K562 (cell line): ENCODE measurements around the gene ARSD. TPM values are rescaled to one million over a fixed set of nuclear protein-coding genes. Genes with fewer than 3 reads are reported as not detected.

ENCODE experiments used
- ATF6 ChIP-seq: sonication (generic); formaldehyde crosslinking; IDR thresholded peaks from 2 replicates; pipeline ENCODE4 v1.4.0; 2020; ENCODE audit warnings: mild to moderate bottlenecking, missing genetic modification reagents
- CREB1 ChIP-seq, 2 experiments: sonication (generic) in 1 of 2; formaldehyde crosslinking in 1 of 2; IDR thresholded peaks; 2 replicates each; pipeline versions ENCODE4 v1.6.1 to v1.8.0; 2012 to 2022; ENCODE audit warnings: inconsistent platforms in 1 of 2, mild to moderate bottlenecking in 1 of 2, missing genetic modification reagents in 1 of 2, moderate library complexity in 1 of 2
- E2F8 ChIP-seq: fragments of 450-650 bp; IDR thresholded peaks from 2 replicates; pipeline ENCODE4 v1.7.1; 2018; ENCODE audit warnings: mild to moderate bottlenecking, low read depth; ENCODE audit not compliant: partially characterized antibody
- FOS ChIP-seq: IDR thresholded peaks from 3 replicates; pipeline ENCODE4 v1.6.1; 2011; ENCODE audit not compliant: insufficient read length; ENCODE audit errors: extremely low read depth
- FOXP4 ChIP-seq: sonication (generic); formaldehyde crosslinking; IDR thresholded peaks from 2 replicates; pipeline ENCODE4 v1.8.0; 2022; ENCODE audit warnings: mild to moderate bottlenecking, missing genetic modification reagents, borderline replicate concordance
- L3MBTL2 ChIP-seq: fragments of 450-650 bp; IDR thresholded peaks from 2 replicates; pipeline ENCODE4 v1.6.1; 2016; ENCODE audit warnings: mild to moderate bottlenecking, moderate library complexity
- MTF1 ChIP-seq: fragments of 250-450 bp; sonication (Bioruptor Pico); IDR thresholded peaks from 2 replicates; pipeline ENCODE4 v1.9.0; 2021; ENCODE audit warnings: moderate library complexity, mild to moderate bottlenecking, inconsistent platforms, borderline replicate concordance
- MXD1 ChIP-seq: fragments of 250-450 bp; sonication (Bioruptor Pico); IDR thresholded peaks from 2 replicates; pipeline ENCODE4 v1.8.0; 2021; ENCODE audit warnings: borderline replicate concordance, mild to moderate bottlenecking, moderate library complexity; ENCODE audit not compliant: poor library complexity, severe bottlenecking
- PHTF2 ChIP-seq: fragments of 250-450 bp; sonication (Bioruptor Pico); IDR thresholded peaks from 2 replicates; pipeline ENCODE4 v1.5.0; 2021; ENCODE audit warnings: mild to moderate bottlenecking
- PTRF ChIP-seq: fragments of 450-650 bp; IDR thresholded peaks from 2 replicates; pipeline ENCODE4 v1.6.1; 2016; ENCODE audit warnings: mild to moderate bottlenecking, missing genetic modification characterization, missing compliant biosample characterization
- RUNX1 ChIP-seq: sonication (generic); IDR thresholded peaks from 2 replicates; pipeline ENCODE4 v1.6.1; 2016; ENCODE audit warnings: antibody characterized with exemption, low read depth
- SMARCB1 ChIP-seq: IDR thresholded peaks from 2 replicates; pipeline ENCODE4 v1.6.1; 2011; ENCODE audit warnings: improper control_type of control experiment, low read depth; ENCODE audit not compliant: insufficient read length
- TGIF2 ChIP-seq: sonication (generic); formaldehyde crosslinking; IDR thresholded peaks from 2 replicates; pipeline ENCODE4 v1.8.1; 2022; ENCODE audit warnings: mild to moderate bottlenecking, missing genetic modification reagents, moderate library complexity
- UBTF ChIP-seq, 2 experiments: IDR thresholded peaks; 2 replicates each; pipeline ENCODE4 v1.6.1; 2012; ENCODE audit warnings: improper control_type of control experiment in 2 of 2, low read depth in 2 of 2, low read length in 2 of 2, borderline replicate concordance in 1 of 2
- ZBTB34 ChIP-seq: fragments of 250-450 bp; sonication (Bioruptor Pico); IDR thresholded peaks from 2 replicates; pipeline ENCODE4 v1.8.0; 2021; ENCODE audit warnings: mild to moderate bottlenecking, moderate library complexity
- ZNF133 ChIP-seq: fragments of 250-450 bp; sonication (Bioruptor Pico); IDR thresholded peaks from 2 replicates; pipeline ENCODE4 v1.4.0; 2020; ENCODE audit warnings: mild to moderate bottlenecking
- ZNF134 ChIP-seq: fragments of 250-450 bp; sonication (Bioruptor Pico); conservative IDR thresholded peaks from 2 replicates; pipeline ENCODE4 v1.4.0; 2020
- polyA plus RNA-seq, 8 experiments: library from polyadenylated mRNA; depleted of rRNA in 4 of 8; stranded (reverse) in 5 of 8; unstranded in 3 of 8; fragments of >200 nt; fragmentation: Nextera tagmentation in 2 of 8; fragmentation: Illumina TruSeq in 1 of 8; extraction: Ambion mirVana in 2 of 8; extraction: Trizol in 1 of 8; gene quantifications; 2 replicates each; pipeline versions ENCODE4 v1.2.1 to v1.2.3, GENCODE V29; 2011 to 2014; ENCODE audit warnings: inconsistent platforms in 1 of 8, missing spikeins in 1 of 8
- total RNA-seq, 7 experiments: library from RNA; depleted of rRNA in 6 of 7; stranded (reverse); fragments of >200 nt in 6 of 7; fragmentation: Illumina TruSeq in 2 of 7; extraction: Trizol in 2 of 7; gene quantifications; 2 replicates each; pipeline versions ENCODE4 v1.2.1 to v1.2.3, GENCODE V29; 2011 to 2021; ENCODE audit warnings: low replicate concordance in 1 of 7

The ARSD gene
- total and polyA plus RNA-seq, 9 of the 15 experiments (the other 6 are each of a cell fraction or from before 2014, with no cell fraction given): 0.05 to 0.23 (median 0.09) TPM; not detected in 1

GRCh38 chrX:2917767-2918166 is 11.4 kb downstream of the ARSD start (continued):
- TF ChIP-seq ZBTB34 (CRISPR knock-in tag) (no peak), E2F8 (no peak), CREB1 (IDR thresholded peaks at IDR 0.05) (0 out of 2 replicates have a peak, but pooled peaks have one; percentile 11), CREB1 (CRISPR knock-in tag; IDR thresholded peaks at IDR 0.05) (no peak), FOXP4 (CRISPR knock-in tag) (no peak), ZNF134 (CRISPR knock-in tag) (no peak), MTF1 (CRISPR knock-in tag) (no peak), ZNF133 (CRISPR knock-in tag) (no peak), PHTF2 (CRISPR knock-in tag) (no peak), PTRF (tag) (no peak), MXD1 (CRISPR knock-in tag) (no peak), RUNX1 (no peak), UBTF (IDR thresholded peaks at IDR 0.05; ENCODE audit: borderline replicate concordance in 1 of 2, low read depth in 2 of 2, low read length in 2 of 2) (no peak), TGIF2 (CRISPR knock-in tag) (no peak), FOS (no peak), ATF6 (CRISPR knock-in tag) (no peak), L3MBTL2 (peak; percentile 55), SMARCB1 (no peak)
